ENCODE measurements around the gene C2orf49.

DNA sequence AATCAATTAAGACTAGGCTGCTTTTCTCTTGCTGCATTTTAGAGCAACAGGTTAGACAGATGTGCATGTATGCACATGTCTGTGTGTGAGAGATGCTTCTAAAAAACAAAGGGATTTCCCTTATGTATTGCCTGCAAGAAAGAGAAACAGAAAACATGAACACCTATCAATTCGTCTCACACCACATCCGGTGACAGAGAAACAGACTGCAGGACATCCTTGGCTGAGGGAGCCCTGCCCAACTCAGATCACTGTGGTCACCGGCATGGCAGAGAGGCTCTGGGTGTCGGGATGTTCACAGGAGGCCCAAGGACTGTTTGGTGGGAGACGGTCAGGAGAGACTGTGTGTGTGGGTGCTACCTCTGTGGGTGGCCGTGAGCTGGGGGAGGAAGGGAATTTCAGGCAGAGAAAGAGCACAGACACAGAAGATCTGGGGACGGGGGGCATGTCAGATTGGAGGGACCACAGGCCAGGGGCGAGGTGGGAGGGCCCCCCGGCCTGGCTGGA is 36.6 kb downstream of the C2orf49 start:
- TF ChIP-seq, protein P1, sequence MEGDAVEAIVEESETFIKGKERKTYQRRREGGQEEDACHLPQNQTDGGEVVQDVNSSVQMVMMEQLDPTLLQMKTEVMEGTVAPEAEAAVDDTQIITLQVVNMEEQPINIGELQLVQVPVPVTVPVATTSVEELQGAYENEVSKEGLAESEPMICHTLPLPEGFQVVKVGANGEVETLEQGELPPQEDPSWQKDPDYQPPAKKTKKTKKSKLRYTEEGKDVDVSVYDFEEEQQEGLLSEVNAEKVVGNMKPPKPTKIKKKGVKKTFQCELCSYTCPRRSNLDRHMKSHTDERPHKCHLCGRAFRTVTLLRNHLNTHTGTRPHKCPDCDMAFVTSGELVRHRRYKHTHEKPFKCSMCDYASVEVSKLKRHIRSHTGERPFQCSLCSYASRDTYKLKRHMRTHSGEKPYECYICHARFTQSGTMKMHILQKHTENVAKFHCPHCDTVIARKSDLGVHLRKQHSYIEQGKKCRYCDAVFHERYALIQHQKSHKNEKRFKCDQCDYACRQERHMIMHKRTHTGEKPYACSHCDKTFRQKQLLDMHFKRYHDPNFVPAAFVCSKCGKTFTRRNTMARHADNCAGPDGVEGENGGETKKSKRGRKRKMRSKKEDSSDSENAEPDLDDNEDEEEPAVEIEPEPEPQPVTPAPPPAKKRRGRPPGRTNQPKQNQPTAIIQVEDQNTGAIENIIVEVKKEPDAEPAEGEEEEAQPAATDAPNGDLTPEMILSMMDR (IDR thresholded peaks at IDR 0.05): no peak
- no peak for TF ChIP-seq POLR2A (IDR thresholded peaks at IDR 0.05; ENCODE audit: low read depth)
- TF ChIP-seq POLR2AphosphoS5 (IDR thresholded peaks at IDR 0.05): no peak
- no peak for TF ChIP-seq EP300 (IDR thresholded peaks at IDR 0.05)

Measured in esophagus muscularis mucosa (tissue), 4 donors.